ENCODE data around the gene SAMD7.

The SAMD7 gene

DNA sequence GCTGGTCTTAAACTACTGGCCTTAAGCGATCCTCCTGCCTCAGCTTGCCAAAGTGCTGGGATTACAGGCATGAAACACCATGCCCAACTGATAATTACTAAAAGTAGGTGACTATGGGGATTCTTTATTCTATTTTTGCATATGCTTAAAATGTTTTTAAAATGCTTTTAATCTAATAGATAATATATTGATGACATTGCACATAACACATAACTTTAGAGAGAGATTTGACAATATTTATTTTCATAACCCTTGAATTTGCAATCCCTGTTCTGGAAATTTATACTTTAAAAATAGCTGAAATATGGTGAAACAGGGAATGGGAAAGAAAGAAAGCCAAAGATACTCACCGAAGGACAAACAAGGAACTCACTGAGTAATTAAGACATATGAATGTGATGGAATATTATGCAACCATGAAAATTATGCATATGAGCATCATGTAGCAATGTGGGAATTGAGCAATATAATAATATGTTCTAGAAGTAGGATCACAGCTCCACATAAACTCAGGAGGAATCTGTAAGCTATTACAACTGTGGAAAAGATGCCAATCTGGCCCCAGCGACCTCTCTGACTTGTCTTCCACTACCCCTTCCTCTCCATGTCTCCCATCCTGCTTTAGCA lies 43.7 kb upstream of the SAMD7 start:
- Mint-ChIP-seq H3K36me3 (ENCODE audit: low read depth) (no peaks in the 10 kb centered on the region), H3K4me1 (peaks cover 16% of the 10 kb centered on the region), H3K27ac (peak overlapping the region in 2 of 3 experiments; percentile 14 to 16), H3K4me3 (peak overlapping the region in 1 of 3 experiments; percentile 6), H3K27me3 (ENCODE audit: low read depth) (peaks cover 9% of the 10 kb centered on the region), H3K9me3 (no peaks in the 10 kb centered on the region)
- TF ChIP-seq, protein P1, sequence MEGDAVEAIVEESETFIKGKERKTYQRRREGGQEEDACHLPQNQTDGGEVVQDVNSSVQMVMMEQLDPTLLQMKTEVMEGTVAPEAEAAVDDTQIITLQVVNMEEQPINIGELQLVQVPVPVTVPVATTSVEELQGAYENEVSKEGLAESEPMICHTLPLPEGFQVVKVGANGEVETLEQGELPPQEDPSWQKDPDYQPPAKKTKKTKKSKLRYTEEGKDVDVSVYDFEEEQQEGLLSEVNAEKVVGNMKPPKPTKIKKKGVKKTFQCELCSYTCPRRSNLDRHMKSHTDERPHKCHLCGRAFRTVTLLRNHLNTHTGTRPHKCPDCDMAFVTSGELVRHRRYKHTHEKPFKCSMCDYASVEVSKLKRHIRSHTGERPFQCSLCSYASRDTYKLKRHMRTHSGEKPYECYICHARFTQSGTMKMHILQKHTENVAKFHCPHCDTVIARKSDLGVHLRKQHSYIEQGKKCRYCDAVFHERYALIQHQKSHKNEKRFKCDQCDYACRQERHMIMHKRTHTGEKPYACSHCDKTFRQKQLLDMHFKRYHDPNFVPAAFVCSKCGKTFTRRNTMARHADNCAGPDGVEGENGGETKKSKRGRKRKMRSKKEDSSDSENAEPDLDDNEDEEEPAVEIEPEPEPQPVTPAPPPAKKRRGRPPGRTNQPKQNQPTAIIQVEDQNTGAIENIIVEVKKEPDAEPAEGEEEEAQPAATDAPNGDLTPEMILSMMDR (IDR thresholded peaks at IDR 0.05; ENCODE audit: unreplicated experiment in 3 of 3), result no peak

DNA sequence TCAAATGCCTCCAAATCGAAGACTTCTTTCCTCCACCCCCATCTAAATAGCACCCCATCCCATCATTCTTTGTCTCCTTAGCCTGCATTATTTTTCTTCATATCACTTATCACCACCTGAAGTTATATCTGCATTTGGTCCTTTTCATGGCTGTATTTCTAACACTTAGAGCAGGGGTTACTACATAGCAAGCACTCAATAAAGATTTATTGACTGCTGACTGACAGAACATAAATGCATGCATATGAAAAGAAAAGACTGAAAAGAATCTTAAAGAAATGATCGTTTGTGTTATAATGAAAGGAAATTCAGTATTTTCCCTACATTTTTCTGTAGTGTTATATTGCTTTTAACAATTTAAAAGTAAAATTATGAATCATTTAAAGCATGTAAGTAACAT lies 43.0 kb upstream of the SAMD7 start:
- Mint-ChIP-seq H3K27ac (peak overlapping the region in 2 of 3 experiments; percentile 14 to 16), H3K4me1 (peaks cover 16% of the 10 kb centered on the region), H3K27me3 (ENCODE audit: low read depth) (peaks cover 9% of the 10 kb centered on the region)

DNA sequence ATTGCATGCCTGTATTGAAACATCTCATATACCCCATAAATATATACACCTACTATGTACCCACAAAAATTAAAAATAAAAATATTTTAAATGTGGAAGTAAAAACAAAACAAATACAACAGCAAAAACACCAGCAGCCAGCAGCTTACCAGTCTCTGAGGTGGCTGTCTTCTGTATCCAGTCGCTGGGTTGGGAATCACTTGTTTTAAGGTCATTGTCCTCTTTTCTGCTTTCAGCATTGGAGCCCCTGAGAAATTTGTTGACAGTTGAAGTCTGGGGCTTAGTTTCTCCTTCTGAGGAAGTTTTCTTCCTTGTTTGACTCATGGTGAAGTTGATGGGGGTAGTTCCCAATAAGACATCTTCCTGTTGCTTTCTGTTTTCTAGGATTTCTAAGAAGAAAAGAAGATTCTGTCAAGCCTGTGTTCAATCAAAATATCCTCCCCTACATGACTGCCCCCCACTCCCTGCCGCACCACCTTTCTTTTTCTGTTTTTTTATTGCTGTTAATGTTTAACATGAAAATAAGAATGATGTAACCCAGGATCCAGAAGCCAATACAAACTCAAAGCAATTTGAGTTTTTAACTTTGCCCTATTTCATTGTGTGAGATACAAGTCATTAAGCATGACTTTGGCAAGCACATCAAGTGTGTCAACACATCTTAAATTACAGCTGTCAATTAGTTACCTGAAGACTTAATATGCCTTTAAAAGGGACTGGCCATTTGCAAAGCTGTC lies 41.7 kb upstream of the SAMD7 start, which contains the start of gene LRRC31:
LRRC31 (minus strand) TSS at position 452 of the 737 bp plus-strand sequence; CDS start at position 324, 128 bp downstream.
- Mint-ChIP-seq H3K4me3 (peak within 1 kb of the TSS; percentile 44 to 82 (median 73)), H3K27ac (peak within 1 kb of the TSS; percentile 75 to 90 (median 84)), H3K9me3 (peaks cover under 1% of the 10 kb centered on the region), H3K27me3 (ENCODE audit: low read depth) (peaks cover 9% of the 10 kb centered on the region), H3K4me1 (peaks cover 16% of the 10 kb centered on the region), H3K36me3 (ENCODE audit: low read depth) (no peaks in the 10 kb centered on the region)
- TF ChIP-seq, protein P1 (IDR thresholded peaks at IDR 0.05; ENCODE audit: unreplicated experiment in 3 of 3), result no peak

More for the DNA sequence above, 43.0 kb upstream of the SAMD7 start:
- Mint-ChIP-seq H3K36me3 (ENCODE audit: low read depth) (no peaks in the 10 kb centered on the region), H3K4me3 (peak overlapping the region in 1 of 3 experiments; percentile 3), H3K9me3 (no peaks in the 10 kb centered on the region)
- TF ChIP-seq, protein P1 (IDR thresholded peaks at IDR 0.05; ENCODE audit: unreplicated experiment in 3 of 3), result no peak

DNA sequence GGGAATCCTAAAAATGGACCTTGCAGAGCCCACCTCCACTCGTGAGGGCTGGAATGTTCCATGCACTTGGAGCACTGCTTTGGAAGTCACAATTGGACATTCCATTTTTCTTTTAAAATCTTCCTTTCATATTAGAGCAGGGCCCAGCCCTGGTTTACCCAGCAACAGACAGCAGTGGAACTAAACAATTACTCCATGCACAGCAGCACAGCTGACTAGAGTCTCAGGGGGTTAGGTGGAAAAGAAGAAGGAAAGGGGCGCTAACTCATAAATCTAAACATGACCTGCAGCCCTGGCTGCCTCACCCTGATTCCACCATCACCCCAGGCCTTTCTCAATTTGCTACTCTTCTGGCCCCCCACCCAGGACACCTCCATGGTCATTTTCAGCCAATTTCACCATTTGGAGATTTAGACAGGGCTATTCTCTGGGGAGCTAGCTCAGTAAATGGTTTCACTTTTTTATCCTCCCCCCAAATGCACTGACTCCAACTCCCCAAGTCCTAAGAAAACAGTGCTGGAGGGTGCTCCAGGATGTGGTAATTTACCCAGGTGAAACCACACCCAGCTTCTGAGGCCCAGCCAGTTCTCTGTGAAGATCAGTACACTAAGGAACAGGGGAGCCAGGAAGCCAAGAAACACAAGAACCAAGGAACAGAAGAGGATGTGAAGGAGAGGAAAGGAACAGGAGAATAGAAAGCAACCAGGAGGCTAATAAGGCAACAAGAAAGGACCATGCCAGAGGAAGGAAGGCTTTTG lies 40.1 kb upstream of the SAMD7 start:
- Mint-ChIP-seq H3K4me1 (peaks cover 16% of the 10 kb centered on the region), H3K27me3 (ENCODE audit: low read depth) (peaks cover 4% of the 10 kb centered on the region), H3K4me3 (no peak overlapping the region), H3K27ac (peak overlapping the region in 1 of 3 experiments; percentile 84), H3K9me3 (peaks cover 3% of the 10 kb centered on the region), H3K36me3 (ENCODE audit: low read depth) (no peaks in the 10 kb centered on the region)
- TF ChIP-seq, protein P1 (IDR thresholded peaks at IDR 0.05; ENCODE audit: unreplicated experiment in 3 of 3), result no peak

DNA sequence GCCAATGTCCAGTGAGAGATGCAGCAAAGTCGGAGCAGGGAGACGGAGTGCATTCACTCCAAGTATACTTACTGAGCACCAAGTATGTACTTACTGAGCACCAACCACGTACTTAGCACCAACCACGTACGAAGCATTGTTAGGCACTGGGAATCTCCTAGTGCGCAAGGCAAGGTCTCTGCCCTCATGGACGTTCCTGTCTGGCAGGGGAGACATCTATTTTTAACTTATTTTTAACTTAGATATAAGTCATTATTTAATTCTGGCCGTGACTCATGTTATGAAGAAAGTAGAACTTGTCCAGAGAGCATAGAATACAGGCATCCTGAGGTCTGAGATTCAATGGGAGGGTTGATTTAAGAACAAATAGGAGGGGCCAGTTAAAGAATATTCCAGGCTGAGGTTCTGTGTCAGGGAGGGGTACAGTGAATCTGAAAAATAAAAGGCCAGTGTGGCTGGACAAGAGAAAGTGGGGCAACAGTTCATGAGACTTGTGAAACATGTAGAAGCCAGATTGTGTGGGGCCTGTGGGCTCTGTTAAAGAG lies 32.3 kb upstream of the SAMD7 start:
- Mint-ChIP-seq H3K27me3 (ENCODE audit: low read depth) (peaks cover 3% of the 10 kb centered on the region), H3K4me1 (no peaks in the 10 kb centered on the region), H3K9me3 (peaks cover 3% of the 10 kb centered on the region), H3K27ac (no peak overlapping the region), H3K36me3 (ENCODE audit: low read depth) (no peaks in the 10 kb centered on the region), H3K4me3 (no peak overlapping the region)
- TF ChIP-seq, protein P1 (IDR thresholded peaks at IDR 0.05; ENCODE audit: unreplicated experiment in 3 of 3), result no peak
